ENCODE results near the gene KEL.

GRCh38 chr7:142945001-142945400 is 17.2 kb downstream of the KEL start:
- TF ChIP-seq MAFK (IDR thresholded peaks at IDR 0.05; ENCODE audit: low read depth, low read length) (no peak), POLR2A (IDR thresholded peaks at IDR 0.05; ENCODE audit: low read depth, low read length) (no peak), CTCF (conservative IDR thresholded peaks at IDR 0.05; ENCODE audit: low read depth, low read length) (no peak), RAD21 (IDR thresholded peaks at IDR 0.05; ENCODE audit: low read length) (no peak)
